ENCODE results near the gene ANK3. TPM values are rescaled to one million over a fixed set of nuclear protein-coding genes. Genes with fewer than 3 reads are reported as not detected.

The ANK3 gene
- polyA plus RNA-seq, 4 donors = 9.9 to 81.4 (median 35.5) TPM

DNA sequence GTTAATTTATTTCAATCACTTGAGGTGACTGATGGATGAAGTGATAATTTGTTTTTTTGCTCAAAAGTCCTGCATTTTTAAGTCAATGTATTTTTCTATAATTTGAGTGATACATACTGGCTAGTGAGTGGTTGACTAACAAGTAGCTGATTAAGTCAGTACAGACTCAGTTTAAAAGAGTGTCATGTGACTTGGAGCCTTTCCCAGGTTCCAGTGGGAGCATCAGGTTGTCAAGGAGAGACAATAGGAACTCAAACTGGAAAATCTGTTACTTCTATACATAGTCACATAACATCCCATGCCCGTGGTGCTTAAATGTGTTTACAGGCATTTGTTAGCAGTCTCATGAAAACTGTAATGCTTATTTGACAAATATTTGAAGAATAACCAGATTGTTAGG lies 154.7 kb downstream of the ANK3 start:
- WGBS, 3 donors = 53 to 69% (median 63%) methylated on average over 1 of the region's 1 CpG
- H3K27me3 ChIP-seq (ENCODE audit: control insufficient read depth in 3 of 3, insufficient read depth in 3 of 3, low read length in 3 of 3) = no peaks in the 10 kb centered on the region
- H3K27ac ChIP-seq (ENCODE audit: low read depth in 1 of 3, low read length in 2 of 3) = no peak overlapping the region
- no peaks in the 10 kb centered on the region for H3K9me3 ChIP-seq (ENCODE audit: control insufficient read depth in 2 of 2, insufficient read depth in 1 of 2, low read depth in 1 of 2, low read length in 1 of 2)
- no peak for FAIRE-seq
- DNase-seq = no peak
- no peak overlapping the region for H3K4me3 ChIP-seq (ENCODE audit: low read depth in 1 of 3, low read length in 3 of 3)
- H3K4me1 ChIP-seq (ENCODE audit: control insufficient read depth in 3 of 3, insufficient read depth in 2 of 3, low read depth in 1 of 3, low read length in 2 of 3) = peaks cover 0 to 4% (median 0%) of the 10 kb centered on the region in 3 donors
- no peaks in the 10 kb centered on the region for H3K36me3 ChIP-seq (ENCODE audit: control insufficient read depth in 3 of 3, insufficient read depth in 2 of 3, low read depth in 1 of 3, low read length in 3 of 3)

DNA sequence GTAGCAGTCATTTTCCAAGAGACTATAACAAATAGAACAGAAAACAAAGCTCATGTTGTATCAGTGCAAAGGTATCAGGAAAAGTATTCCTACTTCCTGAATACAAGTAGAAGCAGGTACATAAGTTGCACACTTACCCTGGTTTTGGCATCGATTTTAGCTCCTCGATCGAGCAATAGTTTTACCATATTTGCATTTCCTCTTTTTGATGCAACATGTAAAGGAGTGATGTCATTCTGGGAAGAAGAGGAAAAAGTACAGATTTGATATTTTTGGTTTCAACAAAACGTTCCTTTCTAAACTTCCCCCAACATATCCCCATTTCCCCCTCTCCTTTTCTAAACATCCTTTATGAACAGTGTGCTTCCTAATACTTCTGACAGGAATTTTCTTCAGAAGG lies 155.1 kb downstream of the ANK3 start:
- no peak overlapping the region for H3K4me3 ChIP-seq (ENCODE audit: low read depth in 1 of 3, low read length in 3 of 3)
- H3K4me1 ChIP-seq (ENCODE audit: control insufficient read depth in 3 of 3, insufficient read depth in 2 of 3, low read depth in 1 of 3, low read length in 2 of 3) = peaks cover 0 to 4% (median 0%) of the 10 kb centered on the region in 3 donors
- H3K9me3 ChIP-seq (ENCODE audit: control insufficient read depth in 2 of 2, insufficient read depth in 1 of 2, low read depth in 1 of 2, low read length in 1 of 2) = no peaks in the 10 kb centered on the region
- H3K27ac ChIP-seq (ENCODE audit: low read depth in 1 of 3, low read length in 2 of 3) = no peak overlapping the region
- no peaks in the 10 kb centered on the region for H3K27me3 ChIP-seq (ENCODE audit: control insufficient read depth in 3 of 3, insufficient read depth in 3 of 3, low read length in 3 of 3)
- FAIRE-seq (no peak), DNase-seq (no peak)
- WGBS, 3 donors = 77 to 94% (median 83%) methylated on average over 4 of the region's 4 CpGs
- H3K36me3 ChIP-seq (ENCODE audit: control insufficient read depth in 3 of 3, insufficient read depth in 2 of 3, low read depth in 1 of 3, low read length in 3 of 3) = no peaks in the 10 kb centered on the region

DNA sequence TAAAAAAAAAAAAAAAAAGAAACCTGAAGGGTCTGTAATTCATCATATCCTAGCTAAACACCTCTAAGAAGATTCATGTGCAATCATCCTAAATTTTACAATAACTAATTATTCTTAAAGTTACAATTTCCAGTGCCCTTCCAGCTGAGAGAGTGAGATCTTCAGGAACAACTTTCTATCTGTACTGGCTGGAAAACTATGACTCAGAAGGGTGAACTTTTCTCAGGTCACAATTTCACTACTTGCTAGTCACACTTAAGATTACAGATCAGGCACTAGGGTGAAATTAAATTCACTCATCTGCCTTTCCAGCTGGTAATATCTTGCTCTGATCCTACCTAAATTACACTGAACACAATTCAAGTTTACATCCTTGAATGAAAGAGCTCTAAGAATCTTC lies 158.8 kb downstream of the ANK3 start:
- no peak overlapping the region for H3K4me3 ChIP-seq (ENCODE audit: low read depth in 1 of 3, low read length in 3 of 3)
- no peak for FAIRE-seq
- no peaks in the 10 kb centered on the region for H3K9me3 ChIP-seq (ENCODE audit: control insufficient read depth in 2 of 2, insufficient read depth in 1 of 2, low read depth in 1 of 2, low read length in 1 of 2)
- no peaks in the 10 kb centered on the region for H3K36me3 ChIP-seq (ENCODE audit: control insufficient read depth in 3 of 3, insufficient read depth in 2 of 3, low read depth in 1 of 3, low read length in 3 of 3)
- H3K27ac ChIP-seq (ENCODE audit: low read depth in 1 of 3, low read length in 2 of 3) = no peak overlapping the region
- DNase-seq = no peak
- H3K4me1 ChIP-seq (ENCODE audit: control insufficient read depth in 3 of 3, insufficient read depth in 2 of 3, low read depth in 1 of 3, low read length in 2 of 3) = no peaks in the 10 kb centered on the region
- H3K27me3 ChIP-seq (ENCODE audit: control insufficient read depth in 3 of 3, insufficient read depth in 3 of 3, low read length in 3 of 3) = no peaks in the 10 kb centered on the region

DNA sequence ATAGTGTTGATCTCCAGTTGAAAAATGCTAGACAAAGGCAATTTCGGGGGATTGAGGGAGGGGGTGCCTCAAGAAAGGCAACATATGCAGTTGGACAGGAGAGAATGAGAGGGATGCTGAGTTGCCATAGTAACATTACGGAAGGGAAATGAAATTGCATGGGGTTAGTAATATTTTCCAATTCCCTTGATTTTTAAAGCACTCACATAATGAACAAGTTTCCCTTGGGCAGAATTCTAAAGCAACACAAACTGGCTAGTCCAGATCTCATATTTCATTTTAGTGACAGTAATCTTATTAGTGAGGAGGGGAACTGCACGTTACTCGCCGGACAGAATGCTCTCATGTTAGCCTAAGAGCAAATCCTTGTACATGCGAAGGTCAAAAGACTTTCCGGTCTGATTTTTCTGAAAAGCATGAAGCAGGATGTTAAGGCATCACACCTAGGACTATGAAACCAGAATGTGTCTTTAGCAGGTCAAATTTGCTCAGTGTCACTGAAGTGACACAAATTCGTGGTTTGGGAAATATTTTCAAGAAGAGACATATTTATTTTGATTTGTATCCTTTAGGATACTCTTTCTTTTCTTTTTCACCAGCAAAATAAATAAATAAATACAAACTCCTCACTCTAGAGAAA lies 165.5 kb downstream of the ANK3 start:
- Histone ChIP-seq H3K36me3 (ENCODE audit: control insufficient read depth in 3 of 3, insufficient read depth in 2 of 3, low read depth in 1 of 3, low read length in 3 of 3) (no peaks in the 10 kb centered on the region), H3K27ac (ENCODE audit: low read depth in 1 of 3, low read length in 2 of 3) (no peak overlapping the region), H3K4me1 (ENCODE audit: control insufficient read depth in 3 of 3, insufficient read depth in 2 of 3, low read depth in 1 of 3, low read length in 2 of 3) (no peaks in the 10 kb centered on the region), H3K27me3 (ENCODE audit: control insufficient read depth in 3 of 3, insufficient read depth in 3 of 3, low read length in 3 of 3) (no peaks in the 10 kb centered on the region), H3K4me3 (ENCODE audit: low read depth in 1 of 3, low read length in 3 of 3) (no peak overlapping the region), H3K9me3 (ENCODE audit: control insufficient read depth in 2 of 2, insufficient read depth in 1 of 2, low read depth in 1 of 2, low read length in 1 of 2) (no peaks in the 10 kb centered on the region)
- DNase-seq (no peak), FAIRE-seq (no peak)
- 86 to 89% (median 88%) methylated on average over 8 of the region's 8 CpGs for WGBS, 3 donors

DNA sequence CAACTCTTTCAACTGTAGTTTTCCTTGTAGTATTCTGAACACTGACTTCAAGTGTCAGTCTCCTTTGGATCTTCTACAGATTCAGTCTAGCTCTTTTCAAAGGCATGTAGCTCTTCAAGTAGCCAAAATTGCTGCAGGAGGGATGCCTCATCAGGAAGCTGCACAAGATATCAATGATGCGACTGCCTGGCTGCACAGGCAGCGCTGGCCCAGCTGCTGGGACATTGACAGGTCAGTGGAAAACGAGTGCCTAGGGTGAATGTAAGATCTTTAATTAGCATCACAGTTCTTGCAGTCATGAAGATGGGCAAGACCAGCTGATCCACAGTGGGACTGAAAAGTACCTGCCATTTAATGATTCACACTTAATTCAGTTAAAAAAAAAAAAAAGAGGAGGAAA lies 167.6 kb downstream of the ANK3 start:
- Histone ChIP-seq H3K27me3 (ENCODE audit: control insufficient read depth in 3 of 3, insufficient read depth in 3 of 3, low read length in 3 of 3) (no peaks in the 10 kb centered on the region), H3K36me3 (ENCODE audit: control insufficient read depth in 3 of 3, insufficient read depth in 2 of 3, low read depth in 1 of 3, low read length in 3 of 3) (no peaks in the 10 kb centered on the region), H3K4me3 (ENCODE audit: low read depth in 1 of 3, low read length in 3 of 3) (no peak overlapping the region), H3K27ac (ENCODE audit: low read depth in 1 of 3, low read length in 2 of 3) (no peak overlapping the region), H3K9me3 (ENCODE audit: control insufficient read depth in 2 of 2, insufficient read depth in 1 of 2, low read depth in 1 of 2, low read length in 1 of 2) (no peaks in the 10 kb centered on the region), H3K4me1 (ENCODE audit: control insufficient read depth in 3 of 3, insufficient read depth in 2 of 3, low read depth in 1 of 3, low read length in 2 of 3) (no peaks in the 10 kb centered on the region)
- DNase-seq = no peak
- no peak for FAIRE-seq
- WGBS, 3 donors = 66 to 73% (median 67%) methylated on average over 3 of the region's 3 CpGs

DNA sequence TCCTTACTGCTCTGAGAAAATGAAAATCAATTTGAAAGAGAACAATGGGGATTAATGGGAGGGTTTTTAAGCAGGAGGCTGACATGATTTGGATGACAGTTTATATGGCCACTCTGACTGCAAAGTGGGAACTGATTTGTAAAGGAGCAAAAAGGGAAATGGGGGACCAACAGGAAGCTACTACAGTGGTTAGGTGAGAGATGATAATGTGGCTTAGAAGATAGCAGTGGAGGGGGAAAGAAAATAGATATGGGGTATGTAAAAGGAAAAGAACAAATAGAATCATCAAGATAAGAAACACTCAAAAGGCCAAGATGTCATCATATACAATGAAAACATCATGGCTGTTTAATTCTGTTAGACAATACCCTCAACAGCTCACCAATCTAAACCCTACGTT lies 177.5 kb downstream of the ANK3 start:
- DNase-seq (no peak), FAIRE-seq (no peak)
- Histone ChIP-seq H3K4me1 (ENCODE audit: control insufficient read depth in 3 of 3, insufficient read depth in 2 of 3, low read depth in 1 of 3, low read length in 2 of 3) (no peaks in the 10 kb centered on the region), H3K36me3 (ENCODE audit: control insufficient read depth in 3 of 3, insufficient read depth in 2 of 3, low read depth in 1 of 3, low read length in 3 of 3) (peaks cover 0 to 3% (median 0%) of the 10 kb centered on the region in 3 donors), H3K9me3 (ENCODE audit: control insufficient read depth in 2 of 2, insufficient read depth in 1 of 2, low read depth in 1 of 2, low read length in 1 of 2) (peaks cover 0 to 3% of the 10 kb centered on the region in 2 donors), H3K27me3 (ENCODE audit: control insufficient read depth in 3 of 3, insufficient read depth in 3 of 3, low read length in 3 of 3) (no peaks in the 10 kb centered on the region), H3K27ac (ENCODE audit: low read depth in 1 of 3, low read length in 2 of 3) (no peak overlapping the region), H3K4me3 (ENCODE audit: low read depth in 1 of 3, low read length in 3 of 3) (no peak overlapping the region)
- 84 to 87% (median 86%) methylated on average over 1 of the region's 1 CpG for WGBS, 3 donors

DNA sequence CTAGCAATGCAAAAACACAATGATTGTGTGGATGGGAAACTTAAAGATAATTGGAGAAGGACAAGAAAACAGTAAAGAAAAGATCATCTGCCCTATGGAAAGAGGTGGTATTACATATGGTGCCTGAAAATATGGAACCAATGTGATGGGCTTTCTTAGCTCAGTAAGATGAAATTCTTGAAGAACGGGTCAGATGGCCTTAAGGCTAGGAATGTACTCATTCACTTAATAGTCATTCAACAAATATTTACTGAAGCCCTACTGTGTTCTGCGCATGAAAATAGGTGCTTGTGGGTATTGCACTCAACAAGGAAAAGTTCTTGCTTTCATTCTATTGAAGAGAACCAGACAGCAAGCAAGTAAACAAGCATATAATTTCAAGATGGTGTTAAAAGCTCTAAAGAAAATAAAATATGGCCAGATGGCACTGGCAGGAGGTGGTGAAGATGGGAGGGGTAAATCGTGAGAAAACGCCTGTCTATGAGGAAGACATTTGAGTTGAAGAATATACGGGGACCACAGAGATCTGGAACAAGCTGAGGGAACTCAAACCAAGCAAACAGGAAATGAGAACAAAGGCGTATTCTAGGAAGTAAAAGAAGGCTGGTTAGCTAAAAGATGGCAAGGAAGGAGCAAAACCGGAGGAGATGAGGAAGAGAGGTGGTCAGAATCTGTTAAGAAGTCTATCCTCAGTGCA lies 179.7 kb downstream of the ANK3 start:
- no peak for DNase-seq
- Histone ChIP-seq H3K9me3 (ENCODE audit: control insufficient read depth in 2 of 2, insufficient read depth in 1 of 2, low read depth in 1 of 2, low read length in 1 of 2) (peaks cover 0 to 3% of the 10 kb centered on the region in 2 donors), H3K27me3 (ENCODE audit: control insufficient read depth in 3 of 3, insufficient read depth in 3 of 3, low read length in 3 of 3) (no peaks in the 10 kb centered on the region), H3K36me3 (ENCODE audit: control insufficient read depth in 3 of 3, insufficient read depth in 2 of 3, low read depth in 1 of 3, low read length in 3 of 3) (peaks cover 0 to 3% (median 0%) of the 10 kb centered on the region in 3 donors), H3K4me1 (ENCODE audit: control insufficient read depth in 3 of 3, insufficient read depth in 2 of 3, low read depth in 1 of 3, low read length in 2 of 3) (peaks cover 0 to 2% (median 0%) of the 10 kb centered on the region in 3 donors), H3K27ac (ENCODE audit: low read depth in 1 of 3, low read length in 2 of 3) (no peak overlapping the region), H3K4me3 (ENCODE audit: low read depth in 1 of 3, low read length in 3 of 3) (no peak overlapping the region)
- no peak for FAIRE-seq
- WGBS, 3 donors = 65 to 79% (median 76%) methylated on average over 7 of the region's 7 CpGs

DNA sequence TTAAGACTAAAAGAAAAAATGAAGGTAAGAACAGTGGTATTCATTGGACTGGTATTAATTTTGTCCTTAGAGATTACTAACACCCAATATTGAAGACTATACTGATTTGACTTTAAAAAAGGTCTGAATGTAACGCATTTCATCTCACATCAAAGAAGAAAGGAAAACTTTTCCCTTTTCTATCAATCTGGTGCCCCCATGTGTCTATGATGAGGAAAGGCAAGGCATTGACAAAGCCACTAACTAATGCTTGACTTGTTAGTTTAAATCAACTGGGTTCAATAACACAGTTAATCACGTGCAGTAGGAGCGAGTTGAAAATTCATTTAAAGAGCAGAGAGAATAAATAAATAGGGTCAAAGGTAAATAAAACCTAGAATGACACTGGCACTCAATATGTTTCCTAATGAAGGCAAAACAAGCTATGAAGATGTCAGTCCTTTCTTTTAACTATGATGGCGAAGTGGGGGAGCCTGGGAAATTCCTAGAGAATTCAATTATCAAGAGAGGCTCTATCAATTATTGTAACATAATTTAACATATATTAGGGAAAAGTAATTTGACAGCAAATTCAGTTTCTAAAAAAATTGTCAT lies 180.9 kb downstream of the ANK3 start:
- H3K27ac ChIP-seq (ENCODE audit: low read depth in 1 of 3, low read length in 2 of 3) = no peak overlapping the region
- H3K27me3 ChIP-seq (ENCODE audit: control insufficient read depth in 3 of 3, insufficient read depth in 3 of 3, low read length in 3 of 3) = no peaks in the 10 kb centered on the region
- FAIRE-seq (no peak), DNase-seq (peak; percentile 51 to 60)
- 38 to 45% (median 41%) methylated on average over 4 of the region's 4 CpGs for WGBS, 3 donors
- H3K4me1 ChIP-seq (ENCODE audit: control insufficient read depth in 3 of 3, insufficient read depth in 2 of 3, low read depth in 1 of 3, low read length in 2 of 3) = peaks cover 0 to 2% (median 0%) of the 10 kb centered on the region in 3 donors
- H3K4me3 ChIP-seq (ENCODE audit: low read depth in 1 of 3, low read length in 3 of 3) = no peak overlapping the region
- peaks cover 0 to 3% of the 10 kb centered on the region in 2 donors for H3K9me3 ChIP-seq (ENCODE audit: control insufficient read depth in 2 of 2, insufficient read depth in 1 of 2, low read depth in 1 of 2, low read length in 1 of 2)
- H3K36me3 ChIP-seq (ENCODE audit: control insufficient read depth in 3 of 3, insufficient read depth in 2 of 3, low read depth in 1 of 3, low read length in 3 of 3) = peaks cover 0 to 3% (median 0%) of the 10 kb centered on the region in 3 donors

Data from small intestine (tissue), 7 donors.